ENCODE results near the gene SLC22A23. TPM values are rescaled to one million over a fixed set of nuclear protein-coding genes. Genes with fewer than 3 reads are reported as not detected.
A peak's percentile ranks its signal among the peaks of the same experiment; 100 is the strongest.

The SLC22A23 gene
- total RNA-seq, 2 donors from 2014 or later = 11.1 to 13.3 TPM

DNA sequence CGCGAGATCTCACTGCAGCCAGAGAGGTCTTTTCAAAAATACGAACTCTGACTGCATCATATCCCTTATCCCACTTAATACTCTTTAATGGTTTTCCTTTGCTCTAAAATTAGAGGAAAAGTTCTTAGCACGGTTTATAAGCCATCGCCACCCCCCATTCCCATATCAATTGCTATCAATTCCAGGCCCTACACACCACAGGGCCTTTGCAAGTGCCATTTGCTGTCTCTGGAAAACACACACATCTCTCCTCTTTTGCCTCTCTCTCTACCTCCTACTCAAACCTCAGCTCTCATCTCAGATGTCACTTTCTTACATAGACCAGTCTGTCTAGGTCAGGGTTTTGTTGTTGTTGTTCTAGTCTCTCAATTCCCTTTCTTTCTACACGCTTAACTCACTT, 9.8 kb downstream of the SLC22A23 start:
- Mint-ChIP-seq H3K4me1 (peaks cover 26% of the 10 kb centered on the region), H3K36me3 (ENCODE audit: low read depth) (peaks cover 8% of the 10 kb centered on the region), H3K27me3 (ENCODE audit: insufficient read depth) (no peaks in the 10 kb centered on the region), H3K27ac (no peak overlapping the region), H3K4me3 (no peak overlapping the region), H3K9me3 (peaks cover 2% of the 10 kb centered on the region)
- Histone ChIP-seq H3K4me1 (ENCODE audit: control insufficient read depth, insufficient read depth, low read length) (peaks cover 6% of the 10 kb centered on the region), H3K36me3 (ENCODE audit: control insufficient read depth, insufficient read depth, low read length) (no peaks in the 10 kb centered on the region), H3K27me3 (ENCODE audit: control insufficient read depth, insufficient read depth, low read length, poor library complexity, severe bottlenecking) (no peaks in the 10 kb centered on the region), H3K9me3 (ENCODE audit: control insufficient read depth, low read length) (no peaks in the 10 kb centered on the region), H3K27ac (ENCODE audit: low read depth, low read length) (no peak overlapping the region), H3K9ac (ENCODE audit: extremely low read depth, low read length, poor library complexity, severe bottlenecking) (no peak overlapping the region), H3K4me3 (ENCODE audit: low read length) (no peak overlapping the region)
- DNase-seq = no peak
- WGBS, 2 experiments (ENCODE audit: insufficient coverage in 1 of 2, insufficient read length in 1 of 2) = 86 to 100% methylated on average over 2 to 6 of the region's 6 CpGs
- TF ChIP-seq, protein P1, sequence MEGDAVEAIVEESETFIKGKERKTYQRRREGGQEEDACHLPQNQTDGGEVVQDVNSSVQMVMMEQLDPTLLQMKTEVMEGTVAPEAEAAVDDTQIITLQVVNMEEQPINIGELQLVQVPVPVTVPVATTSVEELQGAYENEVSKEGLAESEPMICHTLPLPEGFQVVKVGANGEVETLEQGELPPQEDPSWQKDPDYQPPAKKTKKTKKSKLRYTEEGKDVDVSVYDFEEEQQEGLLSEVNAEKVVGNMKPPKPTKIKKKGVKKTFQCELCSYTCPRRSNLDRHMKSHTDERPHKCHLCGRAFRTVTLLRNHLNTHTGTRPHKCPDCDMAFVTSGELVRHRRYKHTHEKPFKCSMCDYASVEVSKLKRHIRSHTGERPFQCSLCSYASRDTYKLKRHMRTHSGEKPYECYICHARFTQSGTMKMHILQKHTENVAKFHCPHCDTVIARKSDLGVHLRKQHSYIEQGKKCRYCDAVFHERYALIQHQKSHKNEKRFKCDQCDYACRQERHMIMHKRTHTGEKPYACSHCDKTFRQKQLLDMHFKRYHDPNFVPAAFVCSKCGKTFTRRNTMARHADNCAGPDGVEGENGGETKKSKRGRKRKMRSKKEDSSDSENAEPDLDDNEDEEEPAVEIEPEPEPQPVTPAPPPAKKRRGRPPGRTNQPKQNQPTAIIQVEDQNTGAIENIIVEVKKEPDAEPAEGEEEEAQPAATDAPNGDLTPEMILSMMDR (conservative IDR thresholded peaks at IDR 0.05) = no peak

DNA sequence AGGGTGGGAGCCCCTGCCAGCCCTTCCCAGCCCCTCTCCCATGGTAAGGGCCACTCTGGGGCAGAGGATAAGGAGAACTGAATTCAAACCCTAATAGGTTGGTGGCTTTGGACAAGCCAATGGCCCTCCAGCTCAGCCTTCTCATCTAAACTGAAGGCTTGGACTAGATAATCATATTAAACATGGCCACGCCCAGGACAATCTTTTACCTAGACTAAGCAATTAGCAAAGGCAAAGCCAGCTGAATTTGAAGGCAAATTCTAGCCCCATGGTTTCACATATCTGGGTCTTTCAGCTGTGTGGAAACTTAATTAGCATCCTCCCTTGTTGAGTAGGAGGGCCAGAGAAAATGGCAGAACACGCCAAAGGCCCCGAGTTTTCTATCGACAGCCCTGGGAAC, 10.7 kb downstream of the SLC22A23 start:
- no peak overlapping the region for H3K9ac ChIP-seq (ENCODE audit: extremely low read depth, low read length, poor library complexity, severe bottlenecking)
- Mint-ChIP-seq H3K9me3 (peaks cover 2% of the 10 kb centered on the region), H3K27me3 (ENCODE audit: insufficient read depth) (no peaks in the 10 kb centered on the region), H3K4me1 (peaks cover 28% of the 10 kb centered on the region), H3K36me3 (ENCODE audit: low read depth) (peaks cover 7% of the 10 kb centered on the region), H3K27ac (no peak overlapping the region), H3K4me3 (no peak overlapping the region)
- 88 to 91% methylated on average over 3 to 4 of the region's 4 CpGs for WGBS, 2 experiments (ENCODE audit: insufficient coverage in 1 of 2, insufficient read length in 1 of 2)
- H3K9me3 ChIP-seq (ENCODE audit: control insufficient read depth, low read length) = no peaks in the 10 kb centered on the region
- H3K27ac ChIP-seq (ENCODE audit: low read depth, low read length) = no peak overlapping the region
- no peak overlapping the region for H3K4me3 ChIP-seq (ENCODE audit: low read length)
- H3K27me3 ChIP-seq (ENCODE audit: control insufficient read depth, insufficient read depth, low read length, poor library complexity, severe bottlenecking) = no peaks in the 10 kb centered on the region
- TF ChIP-seq, protein P1 (conservative IDR thresholded peaks at IDR 0.05) = no peak
- H3K36me3 ChIP-seq (ENCODE audit: control insufficient read depth, insufficient read depth, low read length) = no peaks in the 10 kb centered on the region
- H3K4me1 ChIP-seq (ENCODE audit: control insufficient read depth, insufficient read depth, low read length) = peaks cover 6% of the 10 kb centered on the region
- no peak for DNase-seq

DNA sequence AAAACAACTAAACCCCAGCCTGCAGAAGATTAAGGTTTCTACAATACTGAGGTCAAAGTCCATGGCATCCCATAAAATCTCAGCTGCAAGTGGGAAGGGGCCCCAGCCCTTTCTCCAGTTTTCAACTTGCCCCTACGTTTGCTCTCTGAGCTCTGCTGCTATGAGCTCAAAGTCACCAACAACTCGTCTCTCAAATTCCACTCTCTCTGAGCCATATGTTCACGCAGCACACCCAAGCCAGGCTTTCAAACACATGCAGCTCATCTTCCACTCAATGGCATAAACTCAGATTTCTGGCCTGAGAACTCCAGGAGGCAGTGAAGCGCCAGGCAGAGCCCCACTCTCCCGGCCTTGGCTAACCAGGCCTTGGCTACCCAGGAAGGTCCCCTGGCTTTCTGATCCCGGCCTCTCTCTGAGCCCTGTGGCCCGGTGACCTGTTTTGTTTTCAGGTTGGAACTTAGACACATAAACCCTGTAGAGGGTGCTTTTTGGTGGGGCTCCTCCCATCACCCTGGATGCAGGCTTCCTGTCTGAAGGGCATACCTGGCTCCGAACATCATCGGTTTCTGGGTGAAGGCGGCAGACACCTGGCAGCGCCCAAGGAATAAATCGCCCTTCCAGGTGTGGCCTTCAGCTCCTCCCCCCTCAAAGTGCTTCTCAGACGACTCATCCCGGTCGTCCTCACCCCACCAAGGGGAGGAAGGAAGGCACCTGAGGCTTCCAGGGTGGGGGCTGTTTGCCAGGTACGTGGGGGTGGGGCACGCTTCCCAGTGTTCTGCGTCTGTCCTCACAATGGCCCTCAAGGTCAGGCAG, 12.4 kb downstream of the SLC22A23 start:
- Mint-ChIP-seq H3K27ac (peak overlapping the region; percentile 12), H3K4me3 (no peak overlapping the region), H3K9me3 (peaks cover 2% of the 10 kb centered on the region), H3K36me3 (ENCODE audit: low read depth) (peaks cover 2% of the 10 kb centered on the region), H3K4me1 (peaks cover 35% of the 10 kb centered on the region), H3K27me3 (ENCODE audit: insufficient read depth) (no peaks in the 10 kb centered on the region)
- no peaks in the 10 kb centered on the region for H3K27me3 ChIP-seq (ENCODE audit: control insufficient read depth, insufficient read depth, low read length, poor library complexity, severe bottlenecking)
- H3K36me3 ChIP-seq (ENCODE audit: control insufficient read depth, insufficient read depth, low read length) = no peaks in the 10 kb centered on the region
- peaks cover 10% of the 10 kb centered on the region for H3K4me1 ChIP-seq (ENCODE audit: control insufficient read depth, insufficient read depth, low read length)
- peak overlapping the region; percentile 3 for H3K4me3 ChIP-seq (ENCODE audit: low read length)
- peak overlapping the region; percentile 9 for H3K9ac ChIP-seq (ENCODE audit: extremely low read depth, low read length, poor library complexity, severe bottlenecking)
- H3K9me3 ChIP-seq (ENCODE audit: control insufficient read depth, low read length) = no peaks in the 10 kb centered on the region
- peak; percentile 76 for DNase-seq
- H3K27ac ChIP-seq (ENCODE audit: low read depth, low read length) = no peak overlapping the region
- 78 to 87% methylated on average over 7 to 18 of the region's 18 CpGs for WGBS, 2 experiments (ENCODE audit: insufficient coverage in 1 of 2, insufficient read length in 1 of 2)
- TF ChIP-seq, protein P1 (conservative IDR thresholded peaks at IDR 0.05) = no peak
